Erythroblast (primary cell): Measurements from ENCODE around the gene DISP2.

Experiments used
- GATA1 ChIP-seq: IDR thresholded peaks from 2 replicates; pipeline ENCODE4 v1.6.1; 2011; ENCODE audit warnings: low read depth, mild to moderate bottlenecking, control low read depth, low read length, moderate library complexity
- POLR2A ChIP-seq: IDR thresholded peaks from 2 replicates; pipeline ENCODE4 v1.6.1; 2011; ENCODE audit warnings: mild to moderate bottlenecking, low read length

DNA sequence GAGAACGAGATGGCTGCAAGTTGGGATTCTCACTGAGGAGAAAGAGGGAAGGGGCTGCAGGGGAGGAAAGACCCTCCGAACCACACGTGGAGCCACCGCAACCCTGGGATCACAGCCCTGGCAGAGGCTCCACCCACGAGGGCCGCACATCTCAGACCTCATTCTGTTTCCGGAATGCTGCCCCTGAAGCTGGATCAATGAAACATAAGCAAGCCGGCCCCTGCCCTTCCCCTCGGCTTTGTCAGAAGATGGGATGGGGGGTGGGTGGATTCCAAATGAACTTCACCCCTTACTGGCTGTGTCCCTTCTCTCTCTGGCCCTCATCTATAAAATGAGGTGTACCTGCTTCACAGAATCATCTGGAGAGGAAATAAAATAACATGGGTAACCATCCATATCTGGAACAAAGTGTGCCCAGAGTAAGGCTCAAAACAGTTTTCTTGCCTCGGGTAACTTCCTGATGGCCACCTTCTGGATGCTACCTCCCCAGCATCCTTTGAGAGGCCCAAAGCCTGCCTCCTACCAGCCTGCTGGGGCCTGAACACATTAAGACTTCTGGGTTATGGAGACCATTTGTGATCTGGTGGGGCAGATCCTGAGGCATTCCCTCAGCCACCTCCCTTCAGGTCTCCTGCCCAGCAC lies 12.7 kb upstream of the DISP2 start:
- TF ChIP-seq POLR2A (no peak), GATA1 (no peak)
